B cell (primary cell): ENCODE results near the gene RALGAPB. TPM values are rescaled to one million over a fixed set of nuclear protein-coding genes. Genes with fewer than 3 reads are reported as not detected.

Source experiments
- ATAC-seq: fragments of 200-7000 bp; cut with Tn5 transposase; one replicate; pipeline ENCODE4 v1.10.0; 2021; ENCODE audit warnings: low read depth, mild to moderate bottlenecking, moderate number of reproducible peaks, moderate library complexity
- CTCF ChIA-PET: fragments of 350-600 bp; sonication (Branson Sonifier 250); formaldehyde crosslinking; loops from one replicate; lab custom pipeline; 2021; ENCODE audit warnings: antibody characterized with exemption, inconsistent platforms; lab: Charles Lee
- POLR2A ChIA-PET: fragments of 350-600 bp; sonication (Branson Sonifier 250); formaldehyde crosslinking; loops from one replicate; lab custom pipeline; 2021; ENCODE audit warnings: antibody characterized with exemption; lab: Charles Lee
- DNase-seq: peaks from one replicate; pipeline ENCODE4 v3.0.0; 2013
- H2AFZ ChIP-seq: 2 replicates; pipeline ENCODE4 v1.6.1; 2012; ENCODE audit warnings: mild to moderate bottlenecking, low read depth, low read length; ENCODE audit not compliant: insufficient read depth, poor library complexity, severe bottlenecking
- H3K27ac ChIP-seq, 2 donors: 1 replicate in 1 of 2; 2 replicates in 1 of 2; pipeline ENCODE4 v1.5.1; 2012 to 2013; ENCODE audit warnings: low read length in 2 of 2, mild to moderate bottlenecking in 2 of 2, moderate library complexity in 1 of 2
- H3K27me3 ChIP-seq, 4 experiments: fragments of 200-600 bp in 1 of 4; sonication (generic) in 1 of 4; replicated peaks in 1 of 4; 1 replicate in 2 of 4; 2 replicates in 2 of 4; pipeline versions ENCODE4 v1.6.1 to v1.7.0; 2013 to 2016; ENCODE audit warnings: low read length in 3 of 4, mild to moderate bottlenecking in 2 of 4, mixed read lengths in 1 of 4, moderate library complexity in 1 of 4; ENCODE audit not compliant: insufficient read depth in 4 of 4, control insufficient read depth in 3 of 4; ENCODE audit errors: control extremely low read depth in 1 of 4
- H3K36me3 ChIP-seq, 2 experiments: replicated peaks in 1 of 2; 1 replicate in 1 of 2; 2 replicates in 1 of 2; pipeline versions ENCODE4 v1.6.1 to v1.7.1; 2013; ENCODE audit warnings: low read length in 1 of 2; ENCODE audit not compliant: insufficient read depth in 2 of 2, control insufficient read depth in 1 of 2; ENCODE audit errors: control extremely low read depth in 1 of 2, extremely low read depth in 1 of 2
- H3K4me1 ChIP-seq, 2 donors: fragments of 200-600 bp in 1 of 2; sonication (generic) in 1 of 2; 1 replicate in 1 of 2; 2 replicates in 1 of 2; pipeline versions ENCODE4 v1.5.1 to v1.6.1; 2013 to 2017; ENCODE audit warnings: low read length in 2 of 2; ENCODE audit not compliant: control insufficient read depth in 2 of 2, insufficient read depth in 2 of 2
- H3K4me2 ChIP-seq: replicated peaks from 2 replicates; pipeline ENCODE3; 2012; ENCODE audit warnings: mild to moderate bottlenecking, low read depth, low read length; ENCODE audit not compliant: poor library complexity, severe bottlenecking
- H3K4me3 ChIP-seq, 5 experiments: fragments of 200-600 bp in 1 of 5; sonication (generic) in 1 of 5; 1 replicate in 3 of 5; 2 replicates in 2 of 5; pipeline versions ENCODE4 v1.5.1 to v1.7.0; 2011 to 2016; ENCODE audit warnings: low read length in 4 of 5, mild to moderate bottlenecking in 4 of 5, low read depth in 2 of 5, control low read depth in 1 of 5, moderate library complexity in 1 of 5; ENCODE audit not compliant: insufficient read depth in 1 of 5; ENCODE audit errors: control extremely low read depth in 1 of 5, extremely low read depth in 1 of 5
- H3K79me2 ChIP-seq: fragments of 200-600 bp; sonication (generic); one replicate; pipeline ENCODE4 v1.6.0; 2016; ENCODE audit warnings: low read length; ENCODE audit not compliant: control insufficient read depth, insufficient read depth
- H3K9ac ChIP-seq: fragments of 200-600 bp; sonication (generic); 2 replicates; pipeline ENCODE4 v1.6.1; 2017; ENCODE audit warnings: mild to moderate bottlenecking, low read length, moderate library complexity
- H3K9me3 ChIP-seq, 3 donors: one replicate each; pipeline versions ENCODE4 v1.6.1 to v1.7.1; 2013; ENCODE audit warnings: low read length in 2 of 3; ENCODE audit not compliant: control insufficient read depth in 2 of 3, insufficient read depth in 1 of 3; ENCODE audit errors: control extremely low read depth in 1 of 3
- H4K20me1 ChIP-seq: 2 replicates; pipeline ENCODE4 v1.6.0; 2012; ENCODE audit warnings: mild to moderate bottlenecking, low read length; ENCODE audit not compliant: insufficient read depth, control insufficient read depth, poor library complexity, severe bottlenecking
- H3K27ac Mint-ChIP-seq: one replicate; pipeline ENCODE4 v1.8.0; 2021; ENCODE audit warnings: mixed read lengths
- H3K27me3 Mint-ChIP-seq: one replicate; pipeline ENCODE4 v1.8.0; 2021; ENCODE audit warnings: mixed read lengths
- H3K4me1 Mint-ChIP-seq: one replicate; pipeline ENCODE4 v1.8.0; 2021; ENCODE audit warnings: mixed read lengths
- H3K4me3 Mint-ChIP-seq: one replicate; pipeline ENCODE4 v1.8.0; 2021; ENCODE audit warnings: mixed read lengths
- H3K9me3 Mint-ChIP-seq: one replicate; pipeline ENCODE4 v1.8.0; 2022; ENCODE audit warnings: mixed read lengths; ENCODE audit not compliant: insufficient read depth
- EZH2 ChIP-seq: IDR thresholded peaks from 2 replicates; pipeline ENCODE4 v1.6.1; 2012; ENCODE audit warnings: borderline replicate concordance, low read depth, mild to moderate bottlenecking, moderate library complexity, low read length; ENCODE audit not compliant: insufficient read depth, poor library complexity, severe bottlenecking
- WGBS: methylation state at CpG from one replicate; pipeline ENCODE4 v1.1.5; 2013; ENCODE audit warnings: missing lambda C conversion rate; ENCODE audit not compliant: insufficient coverage; 5-methylcytosine and 5-hydroxymethylcytosine counted together
- intact Hi-C: fragments of 100-400 bp; cut with micrococcal nuclease; formaldehyde crosslinking; loops from one replicate; pipeline ENCODE4 v1.10.0; 2022
- polyA plus RNA-seq: library from polyadenylated mRNA; depleted of rRNA; stranded (reverse); fragments of >200 nt; gene quantifications from 2 replicates; pipeline ENCODE4 v1.2.3, GENCODE V29; 2012
- total RNA-seq, 2 donors: library from RNA; stranded (reverse); fragments of 120-200 nt in 1 of 2; gene quantifications; 1 replicate in 1 of 2; 2 replicates in 1 of 2; pipeline versions ENCODE4 v1.2.3 to v1.2.4, GENCODE V29; 2013 to 2022
- TF ChIP-seq, protein P1 (sequence below): fragments of 200-600 bp; IDR thresholded peaks from one replicate; pipeline ENCODE4 v1.8.0; 2022; ENCODE audit warnings: antibody characterized with exemption, mild to moderate bottlenecking

The RALGAPB gene
- total and polyA plus RNA-seq, 2 donors (not counting 1 experiment from before 2014, with no cell fraction given): 15.0 to 58.3 TPM

- Histone ChIP-seq H3K4me2 (no peak overlapping the region), H3K36me3 (peaks cover 6 to 18% of the 10 kb centered on the region in 2 experiments), H3K4me1 (no peaks in the 10 kb centered on the region), H3K27me3 (peaks cover 0 to 2% (median 0%) of the 10 kb centered on the region in 4 experiments), H3K4me3 (no peak overlapping the region), H4K20me1 (no peaks in the 10 kb centered on the region), H3K9ac (no peak overlapping the region), H3K27ac (no peak overlapping the region), H2AFZ (no peak overlapping the region), H3K79me2 (no peaks in the 10 kb centered on the region), H3K9me3 (no peaks in the 10 kb centered on the region)
- ATAC-seq (no peak), DNase-seq (no peak)
- H3K4me1 Mint-ChIP-seq: no peaks in the 10 kb centered on the region
- ChIA-PET CTCF (no interaction called here), POLR2A (no interaction called here)
- no peak overlapping the region for H3K4me3 Mint-ChIP-seq
- H3K27ac Mint-ChIP-seq: no peak overlapping the region
- WGBS: 86% methylated on average over 3 of the region's 7 CpGs
- no peaks in the 10 kb centered on the region for H3K9me3 Mint-ChIP-seq
- intact Hi-C loops: no loop called here
- H3K27me3 Mint-ChIP-seq: no peaks in the 10 kb centered on the region
- no peak for TF ChIP-seq EZH2
- TF ChIP-seq, protein P1, sequence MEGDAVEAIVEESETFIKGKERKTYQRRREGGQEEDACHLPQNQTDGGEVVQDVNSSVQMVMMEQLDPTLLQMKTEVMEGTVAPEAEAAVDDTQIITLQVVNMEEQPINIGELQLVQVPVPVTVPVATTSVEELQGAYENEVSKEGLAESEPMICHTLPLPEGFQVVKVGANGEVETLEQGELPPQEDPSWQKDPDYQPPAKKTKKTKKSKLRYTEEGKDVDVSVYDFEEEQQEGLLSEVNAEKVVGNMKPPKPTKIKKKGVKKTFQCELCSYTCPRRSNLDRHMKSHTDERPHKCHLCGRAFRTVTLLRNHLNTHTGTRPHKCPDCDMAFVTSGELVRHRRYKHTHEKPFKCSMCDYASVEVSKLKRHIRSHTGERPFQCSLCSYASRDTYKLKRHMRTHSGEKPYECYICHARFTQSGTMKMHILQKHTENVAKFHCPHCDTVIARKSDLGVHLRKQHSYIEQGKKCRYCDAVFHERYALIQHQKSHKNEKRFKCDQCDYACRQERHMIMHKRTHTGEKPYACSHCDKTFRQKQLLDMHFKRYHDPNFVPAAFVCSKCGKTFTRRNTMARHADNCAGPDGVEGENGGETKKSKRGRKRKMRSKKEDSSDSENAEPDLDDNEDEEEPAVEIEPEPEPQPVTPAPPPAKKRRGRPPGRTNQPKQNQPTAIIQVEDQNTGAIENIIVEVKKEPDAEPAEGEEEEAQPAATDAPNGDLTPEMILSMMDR: no peak
Measured at GRCh38 chr20:38579219-38579910, 106.7 kb downstream of the RALGAPB start.

DNA sequence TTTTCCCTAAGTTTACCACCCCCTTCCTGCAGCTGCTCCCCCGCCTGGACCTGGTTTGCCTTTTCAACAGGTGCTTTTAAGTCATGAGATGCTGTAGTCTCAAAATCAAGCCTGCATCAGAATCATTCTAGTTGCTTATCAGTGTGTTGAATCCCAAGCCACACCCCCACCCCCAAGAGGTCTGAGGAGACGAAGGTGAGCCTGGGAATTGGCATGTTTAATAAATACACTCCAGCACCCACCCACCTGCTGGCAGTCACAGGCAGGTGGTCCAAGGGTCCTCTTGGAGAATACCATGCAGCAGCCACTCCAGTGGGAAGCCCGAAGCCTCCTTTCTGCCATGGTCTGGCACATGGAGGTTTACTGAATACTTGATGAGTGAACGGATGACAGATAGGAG is 107.3 kb downstream of the RALGAPB start:
- Histone ChIP-seq H3K79me2 (no peaks in the 10 kb centered on the region), H3K27ac (no peak overlapping the region), H3K4me1 (no peaks in the 10 kb centered on the region), H3K4me3 (no peak overlapping the region), H2AFZ (no peak overlapping the region), H4K20me1 (no peaks in the 10 kb centered on the region), H3K36me3 (peaks cover 3 to 12% of the 10 kb centered on the region in 2 experiments), H3K9ac (no peak overlapping the region), H3K9me3 (no peaks in the 10 kb centered on the region), H3K27me3 (peaks cover 0 to 3% (median 0%) of the 10 kb centered on the region in 4 experiments), H3K4me2 (no peak overlapping the region)
- TF ChIP-seq, protein P1: no peak
- no peak for DNase-seq
- no peaks in the 10 kb centered on the region for H3K4me1 Mint-ChIP-seq
- no peak overlapping the region for H3K4me3 Mint-ChIP-seq
- ChIA-PET CTCF (no interaction called here), POLR2A (no interaction called here)
- ATAC-seq: no peak
- no peak overlapping the region for H3K27ac Mint-ChIP-seq
- H3K9me3 Mint-ChIP-seq: no peaks in the 10 kb centered on the region
- H3K27me3 Mint-ChIP-seq: peaks cover under 1% of the 10 kb centered on the region
- 92% methylated on average over 2 of the region's 4 CpGs for WGBS
- intact Hi-C loops: no loop called here
